Body of pancreas (tissue), 4 donors: ENCODE results near the gene CFAP77. TPM values are rescaled to one million over a fixed set of nuclear protein-coding genes. Genes with fewer than 3 reads are reported as not detected.

Experiments used
- ATAC-seq: fragments of 150-250 bp; one replicate; pipeline ENCODE4 v1.9.1; 2016
- DNase-seq, 4 donors: peaks; one replicate each; pipeline ENCODE4 v3.0.0-alpha.2; 2019
- H3K27ac ChIP-seq, 4 donors: fragments of 200-600 bp; sonication (generic); 1 replicate in 3 of 4; 2 replicates in 1 of 4; pipeline versions ENCODE4 v1.5.1 to v1.6.1; 2016 to 2019; ENCODE audit warnings: mild to moderate bottlenecking in 1 of 4, mixed read lengths in 1 of 4, moderate library complexity in 1 of 4
- H3K27me3 ChIP-seq, 2 donors: fragments of 200-600 bp; sonication (generic); one replicate each; pipeline ENCODE4 v1.6.0; 2016; ENCODE audit warnings: mild to moderate bottlenecking in 1 of 2
- H3K36me3 ChIP-seq, 2 donors: fragments of 200-600 bp; sonication (generic); replicated peaks in 1 of 2; 2 replicates each; pipeline ENCODE4 v1.5.1; 2016; ENCODE audit warnings: low read depth in 2 of 2; ENCODE audit not compliant: insufficient read depth in 1 of 2
- H3K4me1 ChIP-seq: fragments of 200-600 bp; sonication (generic); one replicate; pipeline ENCODE4 v1.6.0; 2016
- H3K4me3 ChIP-seq, 2 donors: fragments of 200-600 bp; sonication (generic); 1 replicate in 1 of 2; 2 replicates in 1 of 2; pipeline ENCODE4 v1.5.1; 2016 to 2019
- H3K9me3 ChIP-seq, 3 donors: fragments of 200-600 bp; sonication (generic); 1 replicate in 2 of 3; 2 replicates in 1 of 3; pipeline ENCODE4 v1.5.1; 2016
- POLR2A ChIP-seq, 3 donors: fragments of 450-650 bp; IDR thresholded peaks; one replicate each; pipeline ENCODE4 v1.6.1; 2016; ENCODE audit warnings: antibody characterized with exemption in 3 of 3, mild to moderate bottlenecking in 2 of 3
- WGBS, 2 donors: methylation state at CpG; one replicate each; pipeline ENCODE4 v1.1.5; 2017; 5-methylcytosine and 5-hydroxymethylcytosine counted together
- intact Hi-C: fragments of 100-400 bp; cut with DNase I; formaldehyde crosslinking; loops from one replicate; pipeline ENCODE4 v1.15.1; 2023
- total RNA-seq, 2 donors: library from RNA; depleted of rRNA; stranded (reverse); fragments of >200 nt; gene quantifications; one replicate each; pipeline ENCODE4 v1.1.0, GENCODE V29; 2016
- TF ChIP-seq, protein P1 (sequence below), 7 experiments: fragments of 450-650 bp in 4 of 7; fragments of 200-600 bp in 3 of 7; sonication (generic) in 3 of 7; IDR thresholded peaks; one replicate each; pipeline ENCODE4 v1.5.1; 2016 to 2019; ENCODE audit warnings: antibody characterized with exemption in 7 of 7

The CFAP77 gene
- total RNA-seq, 2 donors from 2014 or later: not detected

DNA sequence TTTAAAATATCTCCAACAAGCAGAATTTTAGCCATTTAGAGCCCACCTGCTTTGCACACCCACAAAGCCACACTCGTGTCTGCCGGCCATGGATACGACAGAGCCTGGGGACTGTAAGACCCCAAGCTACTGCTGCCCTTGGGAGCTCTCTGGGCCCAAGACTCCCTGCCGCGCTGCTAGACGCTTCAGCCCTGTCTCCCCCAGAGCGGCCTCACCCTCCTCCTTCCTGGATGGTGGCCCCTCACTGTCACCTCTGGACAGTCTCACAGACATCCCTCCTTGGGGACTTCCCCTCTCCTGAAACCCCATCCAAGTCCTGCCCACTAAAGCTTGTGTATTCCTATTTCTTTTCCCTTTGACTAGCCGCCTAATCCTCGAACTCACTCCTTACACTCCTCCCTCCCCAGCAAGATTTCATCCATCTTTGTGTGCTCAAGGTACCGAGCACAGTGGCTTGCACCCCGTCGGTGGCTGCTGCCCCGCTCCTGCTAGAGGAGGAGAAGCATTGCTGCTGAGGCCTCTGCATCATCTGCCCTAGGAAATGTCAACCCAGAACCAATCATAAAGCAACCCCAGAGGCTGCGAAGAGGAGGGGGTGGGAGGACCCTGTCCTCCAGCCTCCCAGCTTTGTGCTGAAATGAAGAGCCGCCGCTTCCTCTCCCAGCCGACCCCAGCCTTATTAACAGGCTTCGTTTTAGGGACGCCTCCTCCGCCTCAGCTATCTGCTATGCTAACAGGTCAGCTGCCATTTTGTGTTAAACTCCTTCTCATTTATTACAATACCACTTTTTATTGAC lies 71.2 kb downstream of the CFAP77 start:
- DNase-seq (no peak), ATAC-seq (no peak)
- Histone ChIP-seq H3K4me1 (no peaks in the 10 kb centered on the region), H3K27me3 (no peaks in the 10 kb centered on the region), H3K36me3 (no peaks in the 10 kb centered on the region), H3K9me3 (no peaks in the 10 kb centered on the region), H3K4me3 (no peak overlapping the region), H3K27ac (no peak overlapping the region)
- 53 to 59% methylated on average over 20 of the region's 20 CpGs for WGBS, 2 donors
- intact Hi-C loops: no loop called here
- TF ChIP-seq POLR2A (IDR thresholded peaks at IDR 0.05): no peak
- TF ChIP-seq, protein P1, sequence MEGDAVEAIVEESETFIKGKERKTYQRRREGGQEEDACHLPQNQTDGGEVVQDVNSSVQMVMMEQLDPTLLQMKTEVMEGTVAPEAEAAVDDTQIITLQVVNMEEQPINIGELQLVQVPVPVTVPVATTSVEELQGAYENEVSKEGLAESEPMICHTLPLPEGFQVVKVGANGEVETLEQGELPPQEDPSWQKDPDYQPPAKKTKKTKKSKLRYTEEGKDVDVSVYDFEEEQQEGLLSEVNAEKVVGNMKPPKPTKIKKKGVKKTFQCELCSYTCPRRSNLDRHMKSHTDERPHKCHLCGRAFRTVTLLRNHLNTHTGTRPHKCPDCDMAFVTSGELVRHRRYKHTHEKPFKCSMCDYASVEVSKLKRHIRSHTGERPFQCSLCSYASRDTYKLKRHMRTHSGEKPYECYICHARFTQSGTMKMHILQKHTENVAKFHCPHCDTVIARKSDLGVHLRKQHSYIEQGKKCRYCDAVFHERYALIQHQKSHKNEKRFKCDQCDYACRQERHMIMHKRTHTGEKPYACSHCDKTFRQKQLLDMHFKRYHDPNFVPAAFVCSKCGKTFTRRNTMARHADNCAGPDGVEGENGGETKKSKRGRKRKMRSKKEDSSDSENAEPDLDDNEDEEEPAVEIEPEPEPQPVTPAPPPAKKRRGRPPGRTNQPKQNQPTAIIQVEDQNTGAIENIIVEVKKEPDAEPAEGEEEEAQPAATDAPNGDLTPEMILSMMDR (IDR thresholded peaks at IDR 0.05): no peak

DNA sequence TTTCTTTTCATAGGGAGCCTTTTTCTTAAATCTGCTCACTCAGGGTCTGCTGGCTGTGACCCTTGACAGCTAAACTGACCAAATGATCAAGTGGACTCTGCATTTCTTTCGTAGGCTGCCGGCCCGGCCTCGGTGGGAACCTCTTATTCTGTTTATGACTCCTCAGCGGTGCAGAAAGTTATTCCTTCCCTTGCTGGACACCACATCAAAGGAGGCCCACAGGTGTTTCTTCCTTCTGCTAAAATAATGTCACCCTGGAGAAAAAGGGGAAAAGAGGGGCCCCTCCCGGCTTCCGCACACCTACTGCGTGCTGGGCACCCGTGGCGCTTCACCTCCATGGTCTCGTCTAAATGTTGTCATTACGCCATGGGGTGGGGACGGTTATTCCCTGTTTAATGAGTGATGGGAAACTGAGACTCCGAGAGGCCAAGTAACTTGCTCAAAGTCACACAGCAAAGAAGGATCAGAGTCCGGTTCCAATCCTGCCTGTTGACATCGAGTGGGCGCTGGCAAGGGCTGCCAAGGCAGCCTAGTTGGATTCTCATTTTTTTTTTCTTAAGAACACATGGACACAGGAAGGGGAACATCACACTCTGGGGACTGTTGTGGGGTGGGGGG lies 72.3 kb downstream of the CFAP77 start:
- no peak for ATAC-seq
- Histone ChIP-seq H3K36me3 (no peaks in the 10 kb centered on the region), H3K4me3 (no peak overlapping the region), H3K27ac (no peak overlapping the region), H3K4me1 (no peaks in the 10 kb centered on the region), H3K9me3 (no peaks in the 10 kb centered on the region), H3K27me3 (peaks cover 0 to 3% of the 10 kb centered on the region in 2 donors)
- no peak for TF ChIP-seq POLR2A (IDR thresholded peaks at IDR 0.05)
- TF ChIP-seq, protein P1 (IDR thresholded peaks at IDR 0.05): no peak
- intact Hi-C loops: no loop called here
- 67 to 72% methylated on average over 17 of the region's 17 CpGs for WGBS, 2 donors
- DNase-seq: no peak

DNA sequence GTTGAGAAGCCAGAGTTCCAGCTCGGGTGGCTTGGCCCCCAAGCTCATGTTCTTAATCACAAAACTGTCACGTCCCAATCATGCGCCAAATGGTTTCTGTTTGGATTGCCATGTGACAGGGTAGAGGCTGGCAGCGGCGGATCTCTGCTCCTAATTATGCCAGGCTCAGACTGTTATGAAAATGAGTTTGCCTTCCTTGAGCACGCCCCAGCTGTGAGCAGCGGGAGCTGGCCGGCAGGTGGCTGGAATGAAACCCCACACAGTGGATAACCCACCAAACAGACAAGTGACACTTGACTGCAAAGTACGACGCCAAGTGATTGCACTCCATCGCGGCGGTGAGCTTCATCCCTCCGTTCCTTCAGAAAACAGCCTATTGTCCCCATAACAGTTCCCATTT lies 75.4 kb downstream of the CFAP77 start:
- ATAC-seq: no peak
- no peak for TF ChIP-seq POLR2A (IDR thresholded peaks at IDR 0.05)
- TF ChIP-seq, protein P1 (IDR thresholded peaks at IDR 0.05): no peak
- WGBS, 2 donors: 64 to 68% methylated on average over 12 to 14 of the region's 14 CpGs
- DNase-seq: no peak
- intact Hi-C loops: no loop called here
- Histone ChIP-seq H3K4me3 (no peak overlapping the region), H3K27ac (no peak overlapping the region), H3K36me3 (no peaks in the 10 kb centered on the region), H3K4me1 (no peaks in the 10 kb centered on the region), H3K9me3 (no peaks in the 10 kb centered on the region), H3K27me3 (peaks cover 0 to 3% of the 10 kb centered on the region in 2 donors)

DNA sequence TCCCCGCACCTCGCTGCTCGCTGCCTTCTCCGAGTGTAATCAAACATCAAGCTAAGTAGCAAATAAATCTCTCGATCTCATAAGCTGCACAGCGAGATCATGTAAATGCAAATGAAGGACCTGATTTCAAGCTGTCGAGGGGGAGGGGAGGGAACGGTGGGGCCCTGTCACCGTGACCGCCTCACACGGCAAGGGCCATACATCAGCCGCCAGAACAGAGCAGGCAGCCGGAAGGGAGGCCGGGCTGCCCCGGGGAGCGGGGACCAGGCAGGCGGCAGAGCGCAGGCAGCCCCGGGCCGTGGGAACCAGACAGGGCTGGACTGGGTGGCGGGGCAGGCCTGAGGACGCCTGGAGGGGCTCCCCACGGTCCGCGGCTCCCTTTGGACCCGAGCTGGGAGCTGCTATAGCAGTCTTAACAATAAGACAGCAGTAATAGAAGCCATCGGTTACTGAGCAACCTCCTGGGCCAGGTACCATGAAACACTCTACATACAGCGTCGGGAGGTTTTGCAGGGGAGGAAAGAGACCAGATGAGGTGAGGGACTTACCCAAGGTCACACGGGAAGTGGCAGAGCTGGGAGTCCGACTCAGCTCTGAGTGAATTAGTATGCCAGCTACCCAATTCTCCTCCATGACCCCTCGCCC lies 76.8 kb downstream of the CFAP77 start:
- Histone ChIP-seq H3K4me1 (no peaks in the 10 kb centered on the region), H3K9me3 (no peaks in the 10 kb centered on the region), H3K27ac (no peak overlapping the region), H3K36me3 (no peaks in the 10 kb centered on the region), H3K4me3 (no peak overlapping the region), H3K27me3 (peaks cover 0 to 3% of the 10 kb centered on the region in 2 donors)
- intact Hi-C loops: no loop called here
- no peak for ATAC-seq
- WGBS, 2 donors: 29 to 44% methylated on average over 23 to 32 of the region's 32 CpGs
- TF ChIP-seq, protein P1 (IDR thresholded peaks at IDR 0.05): no peak
- no peak for TF ChIP-seq POLR2A (IDR thresholded peaks at IDR 0.05)
- no peak for DNase-seq
